GM19023 (cell line): ENCODE data around the gene ANKRD31.

Source experiments
- ATAC-seq: cut with Tn5 transposase; IDR thresholded peaks from one replicate; pipeline ENCODE4 v1.9.1; 2021; ENCODE audit warnings: mild to moderate bottlenecking, moderate library complexity; ENCODE audit not compliant: unreplicated experiment

Gene ANKRD31

GRCh38 chr5:75071100-75071499, 165.6 kb downstream of the ANKRD31 start:
- ATAC-seq: no peak

GRCh38 chr5:75067434-75067833, 169.2 kb downstream of the ANKRD31 start:
- no peak for ATAC-seq

GRCh38 chr5:75062925-75063531, 173.7 kb downstream of the ANKRD31 start:
- no peak for ATAC-seq

GRCh38 chr5:75059912-75060545, 176.6 kb downstream of the ANKRD31 start:
- no peak for ATAC-seq

- ATAC-seq: no peak
Measured at GRCh38 chr5:75058986-75059535, 177.6 kb downstream of the ANKRD31 start.

GRCh38 chr5:75057561-75057960, 179.1 kb downstream of the ANKRD31 start:
- no peak for ATAC-seq

- no peak for ATAC-seq
Measured at GRCh38 chr5:75055727-75056144, 180.9 kb downstream of the ANKRD31 start.

GRCh38 chr5:75054134-75054930, 182.3 kb downstream of the ANKRD31 start:
- ATAC-seq: no peak

- peak; percentile 31 for ATAC-seq
Measured at GRCh38 chr5:75053304-75054133, 183.2 kb downstream of the ANKRD31 start.

- ATAC-seq: peak; percentile 27
Measured at GRCh38 chr5:75053054-75053303, 183.7 kb downstream of the ANKRD31 start.

GRCh38 chr5:75052192-75053053, 184.3 kb downstream of the ANKRD31 start, which contains the start of gene GCNT4:
Gene GCNT4 (minus strand): TSS chr5:75052558. CDS start chr5:75030037, 22,521 bp downstream.
- ATAC-seq: peak; percentile 25

- ATAC-seq: no peak
Measured at GRCh38 chr5:75051217-75051751, 185.4 kb downstream of the ANKRD31 start.

- no peak for ATAC-seq
Measured at GRCh38 chr5:75050415-75050814, 186.3 kb downstream of the ANKRD31 start.

- ATAC-seq: no peak
Measured at GRCh38 chr5:75049456-75050351, 187.0 kb downstream of the ANKRD31 start.

- peak; percentile 48 for ATAC-seq
Measured at GRCh38 chr5:75048457-75048953, 188.2 kb downstream of the ANKRD31 start.

GRCh38 chr5:75047356-75047755, 189.3 kb downstream of the ANKRD31 start:
- no peak for ATAC-seq

- no peak for ATAC-seq
Measured at GRCh38 chr5:75046366-75047142, 190.1 kb downstream of the ANKRD31 start.

GRCh38 chr5:75045071-75045470, 191.6 kb downstream of the ANKRD31 start:
- no peak for ATAC-seq
